DMS153 (cell line): ENCODE data around the gene FAM162B.
A peak's percentile ranks its signal among the peaks of the same experiment; 100 is the strongest.
"Not testable (repeated sequence)": the region's sequence is repeated elsewhere in the genome, so short reads cannot be mapped to it uniquely, and the experiment has no call there.

Experiments
- DNase-seq: peaks from one replicate; lab custom pipeline; 2025; lab: John Stamatoyannopoulos, UW

Gene FAM162B

GRCh38 chr6:116764961-116765841, at the start of gene FAM162B:
FAM162B (minus strand) TSS chr6:116765719; CDS start chr6:116765576, 143 bp downstream.
- no peak for DNase-seq

GRCh38 chr6:116812051-116812650, 46.6 kb upstream of the FAM162B start:
- DNase-seq, result no peak

- DNase-seq, result no peak
These were observed 36.5 kb upstream of the FAM162B start for GRCh38 chr6:116801971-116802370.

- no peak for DNase-seq
These were observed 34.4 kb upstream of the FAM162B start for GRCh38 chr6:116799945-116800344.

- no peak for DNase-seq
These were observed 32.1 kb upstream of the FAM162B start for GRCh38 chr6:116797585-116797984.

- DNase-seq, result no peak
These were observed 27.7 kb upstream of the FAM162B start for GRCh38 chr6:116793224-116793623.

GRCh38 chr6:116783852-116784251, 18.3 kb upstream of the FAM162B start:
- DNase-seq, result no peak

- peak; percentile 23 for DNase-seq
These were observed 14.2 kb upstream of the FAM162B start for GRCh38 chr6:116779573-116780164.

- DNase-seq, result no peak
These were observed 8.4 kb upstream of the FAM162B start for GRCh38 chr6:116773886-116774285.

- DNase-seq, result no peak
These were observed 6.9 kb upstream of the FAM162B start for GRCh38 chr6:116772450-116772849.

- DNase-seq, result no peak
These were observed 2.2 kb upstream of the FAM162B start for GRCh38 chr6:116767715-116768114.

GRCh38 chr6:116766506-116767176, 1.1 kb upstream of the FAM162B start:
- DNase-seq, result no peak

- no peak for DNase-seq
These were observed 924 bp downstream of the FAM162B start for GRCh38 chr6:116764629-116764960.

- DNase-seq, result no peak
These were observed 1.5 kb downstream of the FAM162B start for GRCh38 chr6:116763906-116764628.

GRCh38 chr6:116763048-116763447, 2.5 kb downstream of the FAM162B start:
- DNase-seq, result no peak

- DNase-seq, result no peak
These were observed 3.3 kb downstream of the FAM162B start for GRCh38 chr6:116762235-116762634.

- DNase-seq, result no peak
These were observed 3.7 kb downstream of the FAM162B start for GRCh38 chr6:116761779-116762178.

GRCh38 chr6:116745176-116745575, 20.3 kb downstream of the FAM162B start:
- DNase-seq, result no peak

- no peak for DNase-seq
These were observed 23.9 kb downstream of the FAM162B start for GRCh38 chr6:116741571-116741970.

- not testable (repeated sequence) for DNase-seq
These were observed 25.0 kb downstream of the FAM162B start for GRCh38 chr6:116740486-116740885.

- DNase-seq, result no peak
These were observed 28.5 kb downstream of the FAM162B start for GRCh38 chr6:116737004-116737403.

GRCh38 chr6:116730513-116730912, 35.0 kb downstream of the FAM162B start:
- no peak for DNase-seq
